Activated B cell treated with CpG ODN at 0.5 μM for 24 hours (primary cell): ENCODE data around the gene PYGO2. TPM values are rescaled to one million over a fixed set of nuclear protein-coding genes. Genes with fewer than 3 reads are reported as not detected.
A peak's percentile ranks its signal among the peaks of the same experiment; 100 is the strongest.

ENCODE experiments used
- ATAC-seq: fragments of 200-7000 bp; cut with Tn5 transposase; one replicate; pipeline ENCODE4 v1.10.0; 2021; ENCODE audit warnings: low read depth, mild to moderate bottlenecking, moderate library complexity
- CTCF ChIA-PET: fragments of 350-600 bp; sonication (Branson Sonifier 250); formaldehyde crosslinking; loops from one replicate; lab custom pipeline; 2021; ENCODE audit warnings: antibody characterized with exemption; lab: Charles Lee
- POLR2A ChIA-PET: fragments of 350-600 bp; sonication (Branson Sonifier 250); formaldehyde crosslinking; loops from one replicate; lab custom pipeline; 2021; ENCODE audit warnings: antibody characterized with exemption; lab: Charles Lee
- DNase-seq: peaks from one replicate; pipeline ENCODE4 v3.0.0; 2022
- H3K27ac Mint-ChIP-seq: one replicate; pipeline ENCODE4 v1.8.0; 2020; ENCODE audit warnings: mixed read lengths
- H3K27me3 Mint-ChIP-seq: one replicate; pipeline ENCODE4 v1.8.0; 2021; ENCODE audit warnings: mixed read lengths
- H3K36me3 Mint-ChIP-seq: one replicate; pipeline ENCODE4 v1.8.0; 2021; ENCODE audit warnings: low read depth, mixed read lengths
- H3K4me1 Mint-ChIP-seq: one replicate; pipeline ENCODE4 v1.8.0; 2021; ENCODE audit warnings: mixed read lengths
- H3K4me3 Mint-ChIP-seq: one replicate; pipeline ENCODE4 v1.8.0; 2020; ENCODE audit warnings: mild to moderate bottlenecking, mixed read lengths
- H3K9me3 Mint-ChIP-seq: one replicate; pipeline ENCODE4 v1.8.0; 2020; ENCODE audit warnings: mixed read lengths
- intact Hi-C: fragments of 100-400 bp; cut with micrococcal nuclease; formaldehyde crosslinking; loops from one replicate; pipeline ENCODE4 v1.15.1; 2024
- total RNA-seq: library from RNA; stranded (reverse); gene quantifications from 2 replicates; pipeline ENCODE4 v1.2.3, GENCODE V29; 2022
- TF ChIP-seq, protein P1 (sequence below): fragments of 200-600 bp; IDR thresholded peaks from one replicate; pipeline ENCODE4 v1.8.0; 2022; ENCODE audit warnings: antibody characterized with exemption, mild to moderate bottlenecking

The PYGO2 gene
- total RNA-seq, 1 donor from 2014 or later, result 38.1 TPM

DNA sequence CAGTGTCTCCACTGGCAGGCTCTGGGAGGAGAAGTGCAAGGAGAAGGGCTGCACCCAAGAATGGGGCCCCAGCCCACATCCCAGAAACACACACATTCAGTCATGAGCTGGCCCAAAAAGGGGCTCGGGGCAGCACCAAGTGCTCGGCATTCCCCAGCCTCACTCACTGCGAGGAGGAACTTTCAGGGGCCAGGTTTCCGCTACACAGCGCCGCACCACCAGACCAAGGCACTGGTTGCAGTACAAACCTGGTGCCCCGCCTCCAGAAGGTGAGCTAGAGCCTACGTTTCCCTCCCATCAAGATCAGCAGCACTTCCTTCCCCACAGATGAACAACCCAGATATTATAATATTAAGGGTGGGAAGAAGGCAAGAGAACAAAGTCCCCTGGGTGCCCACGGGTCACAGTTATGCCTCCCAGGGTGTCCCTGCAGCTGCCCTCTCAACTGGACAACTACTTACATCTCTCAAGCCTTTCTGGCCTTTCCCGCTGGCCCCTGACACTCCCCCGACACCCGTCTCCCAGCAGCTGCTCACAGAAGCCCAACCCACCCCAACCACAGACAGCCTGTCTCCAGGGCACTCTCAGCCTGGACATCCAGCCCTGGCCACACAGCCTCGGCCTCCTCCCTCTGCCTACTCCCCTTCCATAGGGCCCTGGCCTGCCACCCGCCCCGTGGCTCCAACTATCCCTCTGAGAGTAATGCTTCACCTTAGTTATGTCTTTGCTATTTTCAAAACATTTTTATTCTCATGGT is 9.5 kb downstream of the PYGO2 start:
- intact Hi-C loops, result no loop called here
- Mint-ChIP-seq H3K9me3 (no peaks in the 10 kb centered on the region), H3K27ac (peak overlapping the region; percentile 93), H3K4me3 (peak overlapping the region; percentile 39), H3K27me3 (no peaks in the 10 kb centered on the region), H3K36me3 (peaks cover 25% of the 10 kb centered on the region), H3K4me1 (peaks cover 69% of the 10 kb centered on the region)
- ChIA-PET CTCF (interaction anchor here (0.7 to 1.2 kb wide), 8 partner anchors 9 to 488 kb away, joined by 3 to 5 read pairs (median 3); partner anchors contain the start of genes ADAM15 and PYGO2), POLR2A (interaction anchor here (1.1 to 6.8 kb wide), 6 partner anchors 9 to 133 kb away, joined by 3 to 52 read pairs (median 8); partner anchors contain the start of genes CKS1B, PMVK and PYGO2)
- DNase-seq (no peak), ATAC-seq (peak; percentile 53)
- TF ChIP-seq, protein P1, sequence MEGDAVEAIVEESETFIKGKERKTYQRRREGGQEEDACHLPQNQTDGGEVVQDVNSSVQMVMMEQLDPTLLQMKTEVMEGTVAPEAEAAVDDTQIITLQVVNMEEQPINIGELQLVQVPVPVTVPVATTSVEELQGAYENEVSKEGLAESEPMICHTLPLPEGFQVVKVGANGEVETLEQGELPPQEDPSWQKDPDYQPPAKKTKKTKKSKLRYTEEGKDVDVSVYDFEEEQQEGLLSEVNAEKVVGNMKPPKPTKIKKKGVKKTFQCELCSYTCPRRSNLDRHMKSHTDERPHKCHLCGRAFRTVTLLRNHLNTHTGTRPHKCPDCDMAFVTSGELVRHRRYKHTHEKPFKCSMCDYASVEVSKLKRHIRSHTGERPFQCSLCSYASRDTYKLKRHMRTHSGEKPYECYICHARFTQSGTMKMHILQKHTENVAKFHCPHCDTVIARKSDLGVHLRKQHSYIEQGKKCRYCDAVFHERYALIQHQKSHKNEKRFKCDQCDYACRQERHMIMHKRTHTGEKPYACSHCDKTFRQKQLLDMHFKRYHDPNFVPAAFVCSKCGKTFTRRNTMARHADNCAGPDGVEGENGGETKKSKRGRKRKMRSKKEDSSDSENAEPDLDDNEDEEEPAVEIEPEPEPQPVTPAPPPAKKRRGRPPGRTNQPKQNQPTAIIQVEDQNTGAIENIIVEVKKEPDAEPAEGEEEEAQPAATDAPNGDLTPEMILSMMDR, result no peak

DNA sequence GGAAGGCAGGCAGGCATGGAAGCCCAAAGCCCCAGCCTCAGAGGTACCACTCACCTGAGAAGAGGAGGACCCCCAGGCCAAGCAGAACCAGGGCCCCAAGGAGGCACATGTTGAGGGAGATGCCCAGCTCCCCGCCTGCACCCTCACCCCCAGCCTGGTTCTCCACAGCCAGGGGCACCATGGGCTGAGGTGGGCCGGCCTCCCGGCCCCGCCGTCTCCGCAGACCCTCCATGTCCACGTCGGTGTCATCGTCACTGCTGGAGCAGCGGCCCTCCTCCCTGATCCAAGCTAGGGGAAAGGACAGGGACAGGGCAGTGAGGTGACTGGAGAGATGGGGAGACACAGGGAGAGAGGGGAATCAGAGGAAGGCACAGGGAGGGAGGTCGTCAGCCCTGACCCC is 13.5 kb downstream of the PYGO2 start:
- Mint-ChIP-seq H3K4me3 (no peak overlapping the region), H3K9me3 (no peaks in the 10 kb centered on the region), H3K27me3 (no peaks in the 10 kb centered on the region), H3K36me3 (peaks cover 32% of the 10 kb centered on the region), H3K27ac (no peak overlapping the region), H3K4me1 (peaks cover 51% of the 10 kb centered on the region)
- DNase-seq (no peak), ATAC-seq (no peak)
- POLR2A ChIA-PET, result interaction anchor here (0.8 to 1.2 kb wide), 2 partner anchors 12 to 52 kb away, joined by 3 read pairs; partner anchors contain the start of gene PMVK
- TF ChIP-seq, protein P1, result no peak
- intact Hi-C loops, result no loop called here
- CTCF ChIA-PET, result no interaction called here

DNA sequence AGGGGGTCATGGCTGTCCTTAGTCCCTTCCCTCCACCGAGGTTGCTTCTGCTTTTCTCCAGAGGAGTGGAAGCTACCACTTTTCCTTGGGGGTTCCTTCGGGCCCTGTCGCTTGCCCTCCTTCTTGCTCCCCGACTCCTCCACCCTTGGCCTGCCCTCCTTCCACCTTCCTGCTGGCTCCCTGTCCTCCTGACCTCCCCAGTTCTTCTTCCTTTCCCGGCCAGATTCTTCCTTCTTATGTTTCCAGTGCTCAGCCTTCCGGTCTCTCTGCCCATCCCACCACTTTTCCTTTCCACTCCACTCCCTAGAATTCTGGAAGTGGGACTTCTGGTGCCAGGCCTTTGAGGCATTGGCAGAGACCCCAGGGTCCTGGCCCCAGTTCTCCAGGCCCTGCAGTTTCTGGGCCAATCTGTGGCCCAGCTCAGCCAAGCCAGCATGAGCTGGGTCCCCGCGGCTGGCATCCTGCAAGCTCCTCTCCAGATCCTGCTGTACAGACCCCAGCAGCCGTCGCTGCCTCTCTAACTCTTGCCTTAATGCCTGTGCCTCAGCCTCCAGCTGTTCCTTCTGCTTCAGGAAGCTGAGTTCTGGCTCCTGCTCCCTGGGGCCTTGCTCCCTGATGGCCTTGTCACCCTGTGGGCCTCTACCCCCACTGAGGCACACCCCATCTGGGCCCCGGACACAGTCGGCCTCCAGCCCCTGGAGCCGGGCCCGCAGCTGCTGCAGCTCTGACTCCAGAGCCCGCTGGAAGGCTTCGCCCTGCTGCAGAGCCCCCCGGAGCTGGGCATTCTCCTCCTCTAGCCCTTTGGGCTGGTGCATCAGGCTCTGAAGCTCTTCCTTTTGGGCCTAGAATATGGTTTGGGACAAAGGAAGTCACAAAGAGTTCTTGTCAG is 15.4 kb downstream of the PYGO2 start:
- DNase-seq, result no peak
- Mint-ChIP-seq H3K36me3 (peaks cover 29% of the 10 kb centered on the region), H3K9me3 (no peaks in the 10 kb centered on the region), H3K27me3 (no peaks in the 10 kb centered on the region), H3K27ac (peak overlapping the region; percentile 53), H3K4me3 (no peak overlapping the region), H3K4me1 (peaks cover 51% of the 10 kb centered on the region)
- intact Hi-C loops, result no loop called here
- CTCF ChIA-PET, result interaction anchor here (1.5 to 1.9 kb wide), 2 partner anchors 10 to 16 kb away, joined by 5 to 9 read pairs; partner anchors contain the start of genes PMVK and PYGO2
- ATAC-seq, result no peak
- TF ChIP-seq, protein P1, result no peak
- POLR2A ChIA-PET, result interaction anchor here (0.9 to 1.9 kb wide), 3 partner anchors 10 to 28 kb away, joined by 3 to 6 read pairs (median 3); partner anchors contain the start of genes CKS1B and PMVK

DNA sequence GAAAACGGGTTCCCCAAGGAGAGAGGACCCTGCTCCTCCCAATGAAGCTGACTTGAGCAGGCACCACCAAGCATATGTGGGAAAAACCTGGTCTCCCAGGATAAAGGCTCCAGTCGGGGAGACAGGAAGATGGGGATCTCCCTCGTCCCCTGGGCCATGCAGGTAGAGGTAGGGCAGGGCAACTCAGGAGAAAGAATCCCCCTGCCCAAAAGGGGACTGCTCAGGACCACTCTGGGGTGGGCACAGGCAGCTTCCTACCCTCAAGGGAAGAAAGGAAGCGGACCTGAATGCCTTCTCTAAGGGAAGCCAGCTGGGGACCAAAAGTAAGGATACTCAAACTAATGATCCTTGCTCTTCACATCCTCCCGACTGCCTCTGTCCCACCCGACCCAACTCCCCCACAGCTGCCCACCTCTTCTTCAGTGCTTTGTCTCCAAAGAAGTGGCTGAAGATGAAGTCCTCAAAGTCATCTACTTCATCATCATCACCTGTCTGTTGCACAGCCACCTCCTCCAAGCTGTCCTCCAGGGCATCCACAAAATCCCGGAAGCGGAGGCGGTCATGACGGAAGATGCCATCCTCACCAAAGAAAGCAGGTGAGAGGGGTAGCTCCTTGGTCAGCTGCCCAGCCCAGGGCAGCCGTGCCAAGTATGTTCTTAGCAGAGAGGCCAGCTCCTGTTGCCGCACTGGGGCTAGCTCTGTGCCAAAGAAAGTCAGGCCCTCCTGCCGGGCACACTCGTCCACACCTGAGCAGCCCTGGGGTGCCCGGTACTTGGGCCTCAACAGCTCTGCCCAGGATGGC is 16.2 kb downstream of the PYGO2 start:
- ATAC-seq, result no peak
- TF ChIP-seq, protein P1, result no peak
- Mint-ChIP-seq H3K9me3 (no peaks in the 10 kb centered on the region), H3K4me1 (peaks cover 51% of the 10 kb centered on the region), H3K4me3 (no peak overlapping the region), H3K27ac (peak overlapping the region; percentile 86), H3K27me3 (no peaks in the 10 kb centered on the region), H3K36me3 (peaks cover 23% of the 10 kb centered on the region)
- intact Hi-C loops, result no loop called here
- ChIA-PET POLR2A (interaction anchor here (0.5 to 1.9 kb wide), 4 partner anchors 9 to 90 kb away, joined by 3 to 10 read pairs (median 4); partner anchors contain the start of genes CKS1B and PMVK), CTCF (interaction anchor here (0.6 to 1.9 kb wide), 7 partner anchors 9 to 340 kb away, joined by 3 to 9 read pairs (median 3); partner anchors contain the start of genes PMVK and PYGO2)
- DNase-seq, result no peak
